PFSK-1 (cell line): ENCODE data around the gene SERINC5.

ENCODE experiments used
- FOXP2 ChIP-seq: optimal IDR thresholded peaks from 2 replicates; pipeline ENCODE3; 2011; ENCODE audit warnings: borderline replicate concordance, control low read depth, inconsistent platforms; ENCODE audit not compliant: insufficient read depth; ENCODE audit errors: extremely low read length, extremely low read depth
- POLR2AphosphoS5 ChIP-seq: IDR thresholded peaks from 2 replicates; pipeline ENCODE4 v1.6.1; 2012; ENCODE audit warnings: low read depth, mild to moderate bottlenecking, control low read depth, low read length, moderate library complexity
- REST ChIP-seq, 2 experiments: IDR thresholded peaks; 2 replicates each; pipeline versions ENCODE4 v1.6.1 to v1.8.0; 2011 to 2012; ENCODE audit warnings: low read depth in 2 of 2, low read length in 2 of 2, control low read depth in 1 of 2, inconsistent platforms in 1 of 2, mild to moderate bottlenecking in 1 of 2, moderate library complexity in 1 of 2; ENCODE audit not compliant: insufficient read depth in 1 of 2
- SIN3A ChIP-seq: IDR thresholded peaks from 2 replicates; pipeline ENCODE4 v1.6.1; 2012; ENCODE audit warnings: mild to moderate bottlenecking, low read length, moderate library complexity, borderline replicate concordance; ENCODE audit not compliant: insufficient read depth
- TAF1 ChIP-seq: IDR thresholded peaks from 2 replicates; pipeline ENCODE4 v1.6.1; 2012; ENCODE audit warnings: low read length, control low read depth, borderline replicate concordance; ENCODE audit not compliant: insufficient read depth

SERINC5 gene

DNA sequence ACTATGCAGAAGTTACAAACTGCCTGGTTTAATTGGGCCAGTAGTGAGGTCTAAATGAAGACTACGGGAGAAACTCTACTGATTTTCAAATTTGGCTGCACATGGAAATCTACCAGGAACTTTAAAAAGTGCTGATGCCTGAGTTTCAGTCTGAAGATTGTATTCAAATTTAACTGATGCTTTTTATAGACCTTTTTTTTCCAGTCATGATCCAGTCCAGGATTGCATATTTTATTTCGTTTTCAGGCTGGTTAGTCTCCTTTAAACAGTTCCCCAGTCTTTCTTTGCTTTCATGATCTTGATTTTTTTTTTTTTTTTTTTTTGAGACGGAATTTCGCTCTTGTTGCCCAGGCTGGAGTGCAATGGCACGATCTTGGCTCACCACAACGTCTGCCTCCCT is 40.3 kb upstream of the SERINC5 start:
- TF ChIP-seq FOXP2 = no peak
- TF ChIP-seq REST (IDR thresholded peaks at IDR 0.05; ENCODE audit: insufficient read depth in 1 of 2, low read depth in 2 of 2, low read length in 2 of 2) = no peak
- no peak for TF ChIP-seq POLR2AphosphoS5

DNA sequence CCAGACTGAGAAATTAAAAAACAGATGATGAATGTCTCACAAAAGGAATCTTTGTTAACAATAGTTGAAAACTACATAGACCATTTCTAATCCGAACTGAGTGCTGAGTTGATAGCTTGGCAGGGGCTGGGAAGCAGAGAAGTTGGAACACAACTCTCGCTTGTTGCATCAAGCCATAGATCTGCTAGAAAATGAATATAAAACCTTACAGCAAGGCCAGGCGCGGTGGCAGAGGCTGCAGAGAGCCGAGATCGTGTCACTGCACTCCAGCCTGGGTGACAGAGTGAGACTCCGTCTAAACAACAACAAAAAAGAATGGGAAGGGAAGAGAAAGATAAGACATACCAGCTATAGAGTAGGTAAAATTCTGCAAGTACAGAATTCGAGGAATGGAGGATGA is 35.9 kb upstream of the SERINC5 start:
- TF ChIP-seq REST (IDR thresholded peaks at IDR 0.05; ENCODE audit: insufficient read depth in 1 of 2, low read depth in 2 of 2, low read length in 2 of 2) (no peak), TAF1 (no peak)

GRCh38 chr5:80289320-80289719 is 33.5 kb upstream of the SERINC5 start:
- TF ChIP-seq FOXP2 (no peak), SIN3A (no peak), REST (IDR thresholded peaks at IDR 0.05; ENCODE audit: insufficient read depth in 1 of 2, low read depth in 2 of 2, low read length in 2 of 2) (no peak), POLR2AphosphoS5 (no peak), TAF1 (no peak)

DNA sequence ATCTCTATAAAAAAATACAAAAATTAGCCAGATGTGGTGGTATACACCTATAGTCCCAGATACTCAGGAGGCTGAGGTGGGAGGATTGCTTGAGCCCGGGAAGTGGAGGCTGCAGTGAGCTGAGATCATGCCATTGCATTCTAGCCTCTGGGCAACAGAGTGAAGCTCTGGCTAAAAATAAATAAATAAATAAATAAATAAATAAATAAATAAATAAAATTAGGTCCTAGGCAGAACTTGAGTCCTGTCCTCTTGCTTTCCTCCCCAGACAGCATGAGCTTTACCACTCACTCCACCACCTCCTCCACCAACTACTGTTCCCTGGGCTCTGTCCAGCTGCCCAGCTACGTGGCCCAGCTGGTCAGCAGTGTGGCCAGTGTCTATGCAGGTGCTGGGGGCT is 32.3 kb upstream of the SERINC5 start:
- TF ChIP-seq FOXP2 = no peak
- TF ChIP-seq TAF1 = no peak
- no peak for TF ChIP-seq SIN3A
- no peak for TF ChIP-seq POLR2AphosphoS5
- no peak for TF ChIP-seq REST (IDR thresholded peaks at IDR 0.05; ENCODE audit: insufficient read depth in 1 of 2, low read depth in 2 of 2, low read length in 2 of 2)

- TF ChIP-seq FOXP2 (no peak), TAF1 (no peak), SIN3A (no peak)
These were observed 28.9 kb upstream of the SERINC5 start for GRCh38 chr5:80284720-80285119.

GRCh38 chr5:80283360-80283759 is 27.5 kb upstream of the SERINC5 start:
- TF ChIP-seq TAF1 = no peak
